AG04449 (cell line): ENCODE measurements around the gene EBLN2.

Experiments
- CTCF ChIA-PET: fragments of 350-600 bp; formaldehyde crosslinking; extraction: SDS; loops from one replicate; lab custom pipeline; 2021; ENCODE audit warnings: antibody characterized with exemption; lab: Yijun Ruan, JAX
- POLR2A ChIA-PET: fragments of 400-600, 350-600 bp; formaldehyde crosslinking; extraction: SDS; loops from one replicate; lab custom pipeline; 2020; ENCODE audit warnings: antibody characterized with exemption, inconsistent platforms; lab: Yijun Ruan, JAX
- DNase-seq: peaks from one replicate; pipeline ENCODE4 v3.0.0-alpha.2; 2010; ENCODE audit warnings: low read depth, low spot score
- H3K4me3 ChIP-seq: 2 replicates; pipeline ENCODE4 v1.5.1; 2011; ENCODE audit warnings: low read depth, mild to moderate bottlenecking, control low read depth, low read length
- CTCF ChIP-seq: IDR thresholded peaks from one replicate; pipeline ENCODE4 v1.5.1; 2011; ENCODE audit warnings: mild to moderate bottlenecking, moderate library complexity, low read length, control low read depth, inconsistent platforms; ENCODE audit not compliant: insufficient read depth; ENCODE audit errors: missing control alignments

EBLN2 gene

GRCh38 chr3:73061416-73061815 is at the start of gene EBLN2:
TSS of gene EBLN2 (plus strand) at chr3:73061659. CDS start at chr3:73062082, 423 bp downstream.
- ChIA-PET CTCF (interaction anchor here (0.8 kb wide), 1 partner anchor 27 kb away, joined by 3 read pairs; no protein-coding TSS in a partner anchor), POLR2A (no interaction called here)
- no peak within 1 kb of the TSS for H3K4me3 ChIP-seq
- no peak for TF ChIP-seq CTCF
- DNase-seq, result no peak

GRCh38 chr3:73018298-73018697 is 43.2 kb upstream of the EBLN2 start:
- POLR2A ChIA-PET, result no interaction called here
- TF ChIP-seq CTCF, result no peak
- CTCF ChIA-PET, result interaction anchor here (1.3 kb wide), 1 partner anchor 19 kb away, joined by 4 read pairs; no protein-coding TSS in a partner anchor
- DNase-seq, result no peak
- H3K4me3 ChIP-seq, result no peak overlapping the region

- no peak for TF ChIP-seq CTCF
- ChIA-PET CTCF (interaction anchor here (1.3 to 1.4 kb wide), 2 partner anchors 20 to 168 kb away, joined by 4 read pairs; no protein-coding TSS in a partner anchor), POLR2A (no interaction called here)
- no peak overlapping the region for H3K4me3 ChIP-seq
- no peak for DNase-seq
These were observed 42.5 kb upstream of the EBLN2 start for GRCh38 chr3:73018790-73019441.

- POLR2A ChIA-PET, result no interaction called here
- TF ChIP-seq CTCF, result no peak
- H3K4me3 ChIP-seq, result no peak overlapping the region
- CTCF ChIA-PET, result interaction anchor here (1.0 kb wide), 1 partner anchor 10 kb away, joined by 3 read pairs; no protein-coding TSS in a partner anchor
- DNase-seq, result no peak
These were observed 40.1 kb upstream of the EBLN2 start for GRCh38 chr3:73021301-73021835.

GRCh38 chr3:73024836-73025235 is 36.6 kb upstream of the EBLN2 start:
- H3K4me3 ChIP-seq, result no peak overlapping the region
- DNase-seq, result no peak
- TF ChIP-seq CTCF, result no peak
- CTCF ChIA-PET, result interaction anchor here (2.3 kb wide), 1 partner anchor 86 kb away, joined by 7 read pairs; no protein-coding TSS in a partner anchor
- POLR2A ChIA-PET, result no interaction called here

- no peak for TF ChIP-seq CTCF
- DNase-seq, result no peak
- ChIA-PET CTCF (interaction anchor here (1.3 to 2.3 kb wide), 2 partner anchors 26 to 88 kb away, joined by 4 to 7 read pairs; no protein-coding TSS in a partner anchor), POLR2A (no interaction called here)
- H3K4me3 ChIP-seq, result no peak overlapping the region
These were observed 35.2 kb upstream of the EBLN2 start for GRCh38 chr3:73026111-73026759.
